C4-2B (cell line): Measurements from ENCODE around the gene ATG4D.
"Not testable (repeated sequence)": the region's sequence is repeated elsewhere in the genome, so short reads cannot be mapped to it uniquely, and the experiment has no call there.

Source experiments
- H3K27ac ChIP-seq: fragments of 450-650 bp; 2 replicates; pipeline ENCODE4 v1.5.1; 2017
- ZFX ChIP-seq: fragments of 450-650 bp; IDR thresholded peaks from 2 replicates; pipeline ENCODE4 v1.6.1; 2017
- TF ChIP-seq, protein P1 (sequence below): fragments of 450-650 bp; conservative IDR thresholded peaks from 2 replicates; pipeline ENCODE4 v1.5.1; 2017; ENCODE audit warnings: mild to moderate bottlenecking

The ATG4D gene

DNA sequence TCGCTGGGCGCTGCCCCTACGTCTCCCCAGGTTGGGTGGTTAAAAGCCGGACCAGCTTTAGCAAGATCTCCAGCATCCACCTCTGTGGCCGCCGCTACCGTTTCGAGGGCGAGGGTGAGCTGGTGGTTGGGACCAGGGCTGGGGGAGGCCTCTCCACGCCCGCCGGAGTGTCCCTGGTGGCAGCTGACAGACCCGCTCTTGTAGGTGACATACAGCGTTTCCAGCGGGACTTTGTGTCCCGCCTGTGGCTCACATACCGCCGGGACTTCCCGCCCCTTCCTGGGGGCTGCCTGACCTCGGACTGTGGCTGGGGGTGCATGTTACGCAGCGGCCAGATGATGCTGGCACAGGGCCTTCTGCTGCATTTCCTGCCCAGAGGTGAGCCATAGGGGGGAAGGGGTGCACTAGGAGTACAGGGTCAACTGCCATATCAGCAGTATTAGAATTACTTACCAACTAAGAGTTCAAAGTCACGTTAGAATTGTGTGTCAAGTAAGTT is 1.1 kb downstream of the ATG4D start:
- TF ChIP-seq, protein P1, sequence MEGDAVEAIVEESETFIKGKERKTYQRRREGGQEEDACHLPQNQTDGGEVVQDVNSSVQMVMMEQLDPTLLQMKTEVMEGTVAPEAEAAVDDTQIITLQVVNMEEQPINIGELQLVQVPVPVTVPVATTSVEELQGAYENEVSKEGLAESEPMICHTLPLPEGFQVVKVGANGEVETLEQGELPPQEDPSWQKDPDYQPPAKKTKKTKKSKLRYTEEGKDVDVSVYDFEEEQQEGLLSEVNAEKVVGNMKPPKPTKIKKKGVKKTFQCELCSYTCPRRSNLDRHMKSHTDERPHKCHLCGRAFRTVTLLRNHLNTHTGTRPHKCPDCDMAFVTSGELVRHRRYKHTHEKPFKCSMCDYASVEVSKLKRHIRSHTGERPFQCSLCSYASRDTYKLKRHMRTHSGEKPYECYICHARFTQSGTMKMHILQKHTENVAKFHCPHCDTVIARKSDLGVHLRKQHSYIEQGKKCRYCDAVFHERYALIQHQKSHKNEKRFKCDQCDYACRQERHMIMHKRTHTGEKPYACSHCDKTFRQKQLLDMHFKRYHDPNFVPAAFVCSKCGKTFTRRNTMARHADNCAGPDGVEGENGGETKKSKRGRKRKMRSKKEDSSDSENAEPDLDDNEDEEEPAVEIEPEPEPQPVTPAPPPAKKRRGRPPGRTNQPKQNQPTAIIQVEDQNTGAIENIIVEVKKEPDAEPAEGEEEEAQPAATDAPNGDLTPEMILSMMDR: no peak
- no peak for TF ChIP-seq ZFX
- peak overlapping the region; percentile 94 for H3K27ac ChIP-seq

DNA sequence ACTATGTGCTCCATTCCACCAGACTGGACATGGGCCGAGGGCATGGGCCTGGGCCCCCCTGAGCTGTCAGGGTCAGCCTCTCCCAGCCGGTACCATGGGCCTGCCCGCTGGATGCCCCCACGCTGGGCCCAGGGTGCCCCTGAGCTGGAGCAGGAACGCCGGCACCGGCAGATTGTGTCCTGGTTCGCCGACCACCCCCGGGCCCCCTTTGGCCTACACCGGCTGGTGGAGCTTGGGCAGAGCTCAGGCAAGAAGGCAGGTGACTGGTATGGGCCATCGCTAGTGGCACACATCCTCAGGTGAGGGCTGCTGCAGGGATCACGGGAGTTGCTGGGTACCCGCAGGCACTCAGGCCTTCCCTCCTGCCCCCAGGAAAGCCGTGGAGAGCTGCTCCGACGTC is 3.1 kb downstream of the ATG4D start:
- no peak overlapping the region for H3K27ac ChIP-seq
- no peak for TF ChIP-seq ZFX
- TF ChIP-seq, protein P1: no peak

DNA sequence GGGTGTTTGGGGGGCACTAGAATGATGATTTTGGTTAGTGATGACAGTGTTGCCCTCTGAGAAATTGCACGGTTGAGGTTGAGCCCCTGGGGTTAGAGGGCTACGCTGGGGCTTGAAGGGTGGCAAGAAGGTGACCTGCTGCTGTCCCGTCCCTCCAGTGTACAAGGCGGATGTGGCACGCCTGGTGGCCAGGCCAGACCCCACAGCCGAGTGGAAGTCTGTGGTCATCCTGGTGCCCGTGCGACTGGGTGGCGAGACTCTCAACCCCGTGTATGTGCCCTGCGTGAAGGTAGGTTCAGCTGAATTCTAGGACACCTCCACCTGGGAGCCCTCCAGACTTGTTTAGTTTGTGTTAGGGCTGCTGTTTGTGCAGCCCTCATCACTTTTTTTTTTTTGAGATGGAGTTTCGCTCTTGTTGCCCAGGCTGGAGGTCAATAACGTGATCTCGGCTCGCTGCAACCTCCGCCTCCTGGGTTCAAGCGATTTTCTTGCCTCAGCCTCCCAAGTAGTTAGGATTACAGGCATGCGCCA is 5.1 kb downstream of the ATG4D start:
- TF ChIP-seq, protein P1: no peak
- no peak for TF ChIP-seq ZFX
- no peak overlapping the region for H3K27ac ChIP-seq

DNA sequence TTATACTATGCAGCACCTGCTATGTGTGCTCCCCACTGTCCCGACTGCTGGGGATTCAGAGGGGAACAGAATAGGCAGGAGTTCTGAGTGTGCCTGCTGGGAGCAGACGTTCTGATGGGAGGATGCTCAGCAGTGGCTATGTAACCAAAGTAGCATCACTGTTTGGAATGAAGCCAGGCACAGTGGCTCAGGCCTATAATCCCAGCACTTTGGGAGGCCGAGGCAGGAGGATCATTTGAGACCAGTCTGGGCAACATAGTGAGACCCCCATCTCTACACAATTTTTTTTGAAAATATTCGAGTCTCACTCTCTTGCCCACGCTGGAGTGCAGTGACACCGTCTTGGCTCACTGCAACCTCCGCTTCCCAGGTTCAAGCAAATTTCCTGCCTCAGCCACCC is 6.0 kb downstream of the ATG4D start:
- TF ChIP-seq, protein P1: no peak
- no peak for TF ChIP-seq ZFX
- no peak overlapping the region for H3K27ac ChIP-seq

DNA sequence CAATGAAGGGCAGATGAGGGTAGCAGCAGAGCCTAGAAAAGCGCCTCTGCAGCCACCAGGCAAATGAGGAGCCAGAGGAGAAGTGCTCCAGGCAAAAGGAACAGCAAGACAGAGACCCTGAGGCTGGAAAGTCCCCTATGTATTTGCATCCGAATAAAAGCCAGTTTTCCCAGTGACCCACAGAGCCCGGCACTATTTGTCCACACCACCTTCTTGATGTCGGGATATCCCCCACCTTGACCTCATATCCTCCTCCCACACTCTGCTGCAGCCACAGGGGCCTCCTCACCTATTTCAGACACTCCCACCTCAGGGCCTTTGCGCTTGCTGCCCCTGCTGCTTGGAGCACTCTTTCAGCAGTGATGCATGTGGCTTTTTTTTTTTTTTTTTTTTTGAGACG is 6.6 kb downstream of the ATG4D start:
- H3K27ac ChIP-seq: no peak overlapping the region
- no peak for TF ChIP-seq ZFX
- TF ChIP-seq, protein P1: no peak

DNA sequence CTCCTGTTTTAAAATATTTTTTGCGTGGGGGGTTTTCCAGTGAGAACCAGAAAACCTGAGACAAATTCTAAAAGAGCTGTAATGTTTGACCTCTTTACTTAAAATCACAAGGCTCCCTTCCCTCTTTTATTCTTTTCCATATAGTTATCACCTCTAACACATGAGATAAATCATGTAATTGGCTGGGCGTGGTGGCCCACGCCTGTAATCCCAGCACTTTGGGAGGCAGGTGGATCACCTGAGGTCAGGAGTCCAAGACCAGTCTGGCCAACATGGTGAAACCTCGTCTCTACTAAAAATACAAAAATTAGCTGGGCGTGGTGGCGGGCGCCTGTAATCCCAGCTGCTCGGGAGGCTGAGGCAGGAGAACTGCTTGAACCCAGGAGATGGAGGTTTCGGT is 7.3 kb downstream of the ATG4D start:
- H3K27ac ChIP-seq: not testable (repeated sequence)

DNA sequence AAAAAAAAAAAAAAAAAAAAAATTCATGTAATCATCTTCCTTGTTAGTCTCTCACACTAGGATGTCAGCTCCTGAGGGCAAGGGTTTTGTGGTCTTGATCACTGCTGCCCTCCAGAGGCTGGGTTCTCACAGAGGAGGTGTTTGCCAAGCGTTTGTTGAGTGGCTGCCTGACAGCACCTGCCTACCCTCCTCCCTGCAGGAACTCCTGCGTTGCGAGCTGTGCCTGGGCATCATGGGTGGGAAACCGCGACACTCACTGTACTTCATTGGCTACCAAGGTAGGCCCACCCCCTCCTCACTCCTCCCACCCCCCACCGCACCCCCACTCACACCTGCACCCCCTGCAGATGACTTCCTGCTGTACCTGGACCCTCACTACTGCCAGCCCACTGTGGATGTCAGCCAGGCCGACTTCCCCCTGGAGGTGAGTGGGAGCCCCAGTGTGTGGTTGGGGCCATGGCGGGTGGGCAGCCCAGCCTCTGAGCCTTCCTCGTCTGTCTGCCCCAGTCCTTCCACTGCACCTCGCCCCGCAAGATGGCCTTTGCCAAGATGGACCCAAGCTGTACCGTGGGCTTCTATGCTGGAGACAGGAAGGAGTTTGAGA is 8.1 kb downstream of the ATG4D start:
- TF ChIP-seq, protein P1: no peak; the same call in 1 of the 2 replicates
- no peak overlapping the region for H3K27ac ChIP-seq

DNA sequence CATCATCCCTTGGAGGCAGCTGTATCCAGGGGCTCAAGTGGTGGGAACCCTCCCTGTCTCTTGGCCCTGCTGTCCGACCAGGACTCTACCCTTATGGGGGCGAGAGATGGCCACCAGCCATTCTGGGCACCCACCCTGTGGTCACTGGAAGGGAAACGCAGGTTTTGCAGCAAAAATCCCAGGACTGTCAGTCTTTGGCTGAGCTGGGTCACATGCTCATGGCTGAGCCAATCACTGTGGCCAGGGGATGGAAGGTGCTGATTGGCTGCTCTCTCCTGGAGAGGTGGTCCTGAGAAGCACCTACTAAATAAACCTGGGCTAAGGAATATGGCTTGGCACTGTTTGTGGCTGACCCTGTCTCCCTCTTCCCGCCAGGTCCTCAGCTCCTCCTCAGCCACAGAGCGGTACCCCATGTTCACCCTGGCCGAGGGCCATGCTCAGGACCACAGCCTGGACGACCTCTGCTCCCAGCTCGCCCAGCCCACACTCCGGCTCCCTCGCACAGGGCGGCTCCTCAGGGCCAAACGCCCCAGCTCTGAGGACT is 8.9 kb downstream of the ATG4D start:
- TF ChIP-seq, protein P1: no peak
- TF ChIP-seq ZFX: no peak

More for the DNA sequence above, 8.9 kb downstream of the ATG4D start:
- H3K27ac ChIP-seq: no peak overlapping the region
